ENCODE data around the gene SCAANT1.

Gene SCAANT1

DNA sequence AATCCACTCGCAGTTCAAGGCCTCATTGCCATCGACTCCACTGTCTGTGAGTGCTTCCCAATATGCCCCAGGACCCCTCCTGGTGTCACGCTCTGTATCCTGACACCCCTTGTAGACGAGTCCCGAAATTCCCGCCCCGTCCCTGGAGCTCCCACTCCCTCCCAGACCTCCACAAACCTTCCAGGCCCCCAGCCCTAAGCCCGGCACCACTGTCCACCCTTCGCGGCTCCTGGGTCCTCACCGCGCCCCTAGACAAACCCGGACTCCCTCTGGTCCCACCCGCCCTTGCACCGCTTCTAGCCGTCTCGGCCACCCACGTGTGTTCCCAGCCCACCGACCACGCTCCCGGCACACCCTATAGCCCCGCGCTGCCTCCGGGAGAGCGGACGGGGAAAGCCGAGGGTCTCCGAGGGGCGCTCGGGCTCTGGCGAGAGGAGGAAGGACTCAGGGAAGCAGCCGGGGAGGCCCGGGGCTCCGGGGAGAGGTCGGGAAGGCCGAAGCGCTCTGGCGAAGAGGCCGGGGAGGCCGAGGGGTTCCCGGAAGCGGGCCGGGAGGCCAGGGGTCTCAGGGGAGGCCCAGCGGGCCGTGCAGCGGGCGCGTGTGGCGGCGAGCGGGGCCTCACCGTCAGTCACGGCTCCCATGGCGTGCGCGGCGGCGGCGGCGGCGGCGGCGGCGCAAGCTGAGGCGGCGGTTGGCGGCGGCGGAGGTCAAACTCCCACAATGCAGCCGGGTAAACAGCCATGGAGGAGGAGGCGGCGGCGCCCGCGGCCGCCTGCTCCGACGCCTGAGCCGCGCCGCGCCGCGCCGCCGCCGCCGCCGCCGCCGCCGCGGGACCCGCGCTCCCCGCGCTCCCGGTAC, 48.8 kb downstream of the SCAANT1 start, which contains the start of the genes ATXN7 and THOC7:
TSS of gene ATXN7 (plus strand) at position 718 of the 858 bp plus-strand sequence. CDS start 48,732 bp downstream, outside the sequence.
TSS of gene THOC7 (minus strand) at position 656 of the 858 bp plus-strand sequence. CDS start at position 641, 15 bp downstream.
- H3K9me3 ChIP-seq (ENCODE audit: insufficient read depth, low read length) = no peaks in the 10 kb centered on the region
- TF ChIP-seq, protein P1, sequence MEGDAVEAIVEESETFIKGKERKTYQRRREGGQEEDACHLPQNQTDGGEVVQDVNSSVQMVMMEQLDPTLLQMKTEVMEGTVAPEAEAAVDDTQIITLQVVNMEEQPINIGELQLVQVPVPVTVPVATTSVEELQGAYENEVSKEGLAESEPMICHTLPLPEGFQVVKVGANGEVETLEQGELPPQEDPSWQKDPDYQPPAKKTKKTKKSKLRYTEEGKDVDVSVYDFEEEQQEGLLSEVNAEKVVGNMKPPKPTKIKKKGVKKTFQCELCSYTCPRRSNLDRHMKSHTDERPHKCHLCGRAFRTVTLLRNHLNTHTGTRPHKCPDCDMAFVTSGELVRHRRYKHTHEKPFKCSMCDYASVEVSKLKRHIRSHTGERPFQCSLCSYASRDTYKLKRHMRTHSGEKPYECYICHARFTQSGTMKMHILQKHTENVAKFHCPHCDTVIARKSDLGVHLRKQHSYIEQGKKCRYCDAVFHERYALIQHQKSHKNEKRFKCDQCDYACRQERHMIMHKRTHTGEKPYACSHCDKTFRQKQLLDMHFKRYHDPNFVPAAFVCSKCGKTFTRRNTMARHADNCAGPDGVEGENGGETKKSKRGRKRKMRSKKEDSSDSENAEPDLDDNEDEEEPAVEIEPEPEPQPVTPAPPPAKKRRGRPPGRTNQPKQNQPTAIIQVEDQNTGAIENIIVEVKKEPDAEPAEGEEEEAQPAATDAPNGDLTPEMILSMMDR (IDR thresholded peaks at IDR 0.05; ENCODE audit: insufficient read depth, low read length, poor library complexity, severe bottlenecking) = no peak
- TF ChIP-seq EZH2phosphoT487 (conservative IDR thresholded peaks at IDR 0.05; ENCODE audit: low read length) = no peak
- 0 out of 2 replicates have a peak, but pooled peaks cover 4% of the 10 kb centered on the region for H4K20me1 ChIP-seq (ENCODE audit: low read depth, low read length)
- peak within 1 kb of the TSS; percentile 99 for H3K9ac ChIP-seq (ENCODE audit: low read length)
- no peaks in the 10 kb centered on the region for H3K9me2 ChIP-seq (replicated peaks; ENCODE audit: insufficient read depth, low read length)
- H3K27me3 ChIP-seq (ENCODE audit: low read length) = no peaks in the 10 kb centered on the region
- H3F3A ChIP-seq (ENCODE audit: insufficient read depth) = no peaks in the 10 kb centered on the region; the same call in 1 of the 2 replicates
- H3K4me3 ChIP-seq (ENCODE audit: insufficient read depth, low read length, poor library complexity, severe bottlenecking) = peak within 1 kb of the TSS; percentile 96
- H3K79me2 ChIP-seq (ENCODE audit: insufficient read depth, low read length) = peaks cover 92% of the 10 kb centered on the region
- H3K27ac ChIP-seq (ENCODE audit: low read depth, low read length) = peak within 1 kb of the TSS; percentile 75
- H2AFZ ChIP-seq (ENCODE audit: low read depth, low read length, severe bottlenecking) = peak within 1 kb of the TSS; percentile 98
- peaks cover 6% of the 10 kb centered on the region; the same call in 1 of the 2 replicates for H3K36me3 ChIP-seq (ENCODE audit: low read length)
- H3K4me2 ChIP-seq (ENCODE audit: low read depth, low read length, poor library complexity, severe bottlenecking) = peak within 1 kb of the TSS; percentile 74

DNA sequence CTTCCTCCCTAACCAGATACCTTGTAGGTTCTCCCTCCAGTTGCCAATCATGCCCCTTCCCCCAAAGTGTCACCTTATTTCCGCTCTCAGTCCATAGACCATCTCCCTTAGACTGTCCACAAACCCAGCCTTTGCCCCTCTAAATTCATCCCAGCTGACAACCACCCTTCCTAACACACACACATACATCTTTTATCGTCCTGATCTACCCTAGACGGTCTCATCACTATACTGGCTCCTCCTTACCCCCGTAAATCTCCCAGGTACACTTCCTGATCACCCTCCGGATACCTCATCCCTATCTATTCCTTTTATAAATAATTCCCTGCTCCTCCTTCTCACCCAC, 49.4 kb downstream of the SCAANT1 start:
- Histone ChIP-seq H3F3A (ENCODE audit: insufficient read depth) (no peaks in the 10 kb centered on the region; the same call in 1 of the 2 replicates), H3K4me2 (ENCODE audit: low read depth, low read length, poor library complexity, severe bottlenecking) (peak overlapping the region; percentile 74)

More for the DNA sequence above, 49.4 kb downstream of the SCAANT1 start:
- no peak for TF ChIP-seq EZH2phosphoT487 (conservative IDR thresholded peaks at IDR 0.05; ENCODE audit: low read length)
- H3K9ac ChIP-seq (ENCODE audit: low read length) = peak overlapping the region; percentile 99
- H3K27ac ChIP-seq (ENCODE audit: low read depth, low read length) = peak overlapping the region; percentile 66
- peak overlapping the region; percentile 96 for H3K4me3 ChIP-seq (ENCODE audit: insufficient read depth, low read length, poor library complexity, severe bottlenecking)
- H3K9me3 ChIP-seq (ENCODE audit: insufficient read depth, low read length) = no peaks in the 10 kb centered on the region
- peak overlapping the region; percentile 98 for H2AFZ ChIP-seq (ENCODE audit: low read depth, low read length, severe bottlenecking)
- H3K9me2 ChIP-seq (replicated peaks; ENCODE audit: insufficient read depth, low read length) = no peaks in the 10 kb centered on the region
- peaks cover 6% of the 10 kb centered on the region; the same call in 1 of the 2 replicates for H3K36me3 ChIP-seq (ENCODE audit: low read length)
- 0 out of 2 replicates have a peak, but pooled peaks cover 5% of the 10 kb centered on the region for H4K20me1 ChIP-seq (ENCODE audit: low read depth, low read length)
- peaks cover 92% of the 10 kb centered on the region for H3K79me2 ChIP-seq (ENCODE audit: insufficient read depth, low read length)
- no peaks in the 10 kb centered on the region for H3K27me3 ChIP-seq (ENCODE audit: low read length)
